ENCODE measurements around the gene RHEB.

GRCh38 chr7:151537818-151538561, 18.3 kb upstream of the RHEB start:
- TF ChIP-seq POLR2A (IDR thresholded peaks at IDR 0.05) (no peak), CTCF (IDR thresholded peaks at IDR 0.05) (no peak)

All from gastroesophageal sphincter (tissue), 3 donors.